Measurements from ENCODE around the gene IGF2BP3. TPM values are rescaled to one million over a fixed set of nuclear protein-coding genes. Genes with fewer than 3 reads are reported as not detected.

Gene IGF2BP3
- total RNA-seq, 1 experiment from 2014 or later = 75.3 TPM

DNA sequence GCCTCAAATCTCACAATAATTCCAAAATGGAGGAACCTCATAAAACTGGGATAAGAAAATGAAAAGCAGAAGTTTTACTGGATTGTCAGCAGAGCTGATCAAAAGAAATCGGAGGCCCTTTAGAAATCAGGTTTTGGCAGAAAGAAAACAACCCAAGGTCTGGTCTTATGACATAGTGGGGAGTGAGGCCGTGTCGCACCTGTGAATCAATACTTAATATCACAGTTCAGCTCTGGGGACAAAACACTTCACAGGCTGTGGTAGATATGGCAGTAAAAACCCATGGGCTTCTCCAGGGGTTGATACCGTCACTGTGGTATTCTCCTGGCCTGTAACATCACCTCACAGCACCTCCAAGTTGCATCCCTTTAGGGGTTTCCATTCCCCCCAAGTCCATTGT, 177.7 kb downstream of the IGF2BP3 start:
- no peak overlapping the region for H3K27ac ChIP-seq (ENCODE audit: low read depth, low read length, poor library complexity, severe bottlenecking)
- BruUV-seq (replicated peaks) = no TSS peak

DNA sequence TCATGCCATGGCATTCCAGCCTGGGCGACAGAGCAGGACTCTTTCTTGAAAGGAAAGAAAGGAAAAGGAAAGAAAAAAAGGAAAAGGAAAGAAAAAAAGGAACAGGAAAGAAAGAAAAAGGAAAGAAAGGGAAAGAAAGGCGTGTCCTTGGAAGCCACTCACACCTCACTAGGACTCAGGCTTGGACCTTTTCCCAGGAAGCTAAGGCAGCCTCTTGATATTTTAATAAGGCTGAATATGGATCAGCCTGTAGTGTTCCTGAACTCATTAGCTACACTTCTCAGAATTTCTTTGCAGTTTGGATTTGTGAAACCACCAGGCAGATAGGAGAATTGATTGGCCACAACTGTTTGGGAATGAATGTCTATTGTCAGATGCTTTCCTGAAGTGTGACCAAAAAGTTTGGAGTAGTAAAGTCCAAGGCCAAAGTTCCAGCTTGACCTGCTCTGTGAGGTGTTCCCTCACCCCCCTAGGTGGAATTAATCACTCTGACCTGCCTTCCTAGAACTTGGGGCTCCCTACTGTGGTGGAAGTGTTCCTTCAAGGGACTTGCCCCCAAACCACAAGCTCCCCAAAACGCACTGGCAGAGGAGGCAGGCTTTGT, 178.2 kb downstream of the IGF2BP3 start:
- no peak overlapping the region for H3K4me3 ChIP-seq (ENCODE audit: low read depth, low read length, poor library complexity, severe bottlenecking)
- no peak overlapping the region for H3K27ac ChIP-seq (ENCODE audit: low read depth, low read length, poor library complexity, severe bottlenecking)
- POLR2A ChIA-PET (ENCODE audit: low non-redundant PET) = interaction anchor here (0.6 to 0.7 kb wide), 2 partner anchors 24 to 1446 kb away, joined by 4 to 5 read pairs; no protein-coding TSS in a partner anchor
- TF ChIP-seq EZH2 (IDR thresholded peaks at IDR 0.05; ENCODE audit: borderline replicate concordance, low read depth, low read length, poor library complexity, severe bottlenecking) = no peak
- TF ChIP-seq, protein P1, sequence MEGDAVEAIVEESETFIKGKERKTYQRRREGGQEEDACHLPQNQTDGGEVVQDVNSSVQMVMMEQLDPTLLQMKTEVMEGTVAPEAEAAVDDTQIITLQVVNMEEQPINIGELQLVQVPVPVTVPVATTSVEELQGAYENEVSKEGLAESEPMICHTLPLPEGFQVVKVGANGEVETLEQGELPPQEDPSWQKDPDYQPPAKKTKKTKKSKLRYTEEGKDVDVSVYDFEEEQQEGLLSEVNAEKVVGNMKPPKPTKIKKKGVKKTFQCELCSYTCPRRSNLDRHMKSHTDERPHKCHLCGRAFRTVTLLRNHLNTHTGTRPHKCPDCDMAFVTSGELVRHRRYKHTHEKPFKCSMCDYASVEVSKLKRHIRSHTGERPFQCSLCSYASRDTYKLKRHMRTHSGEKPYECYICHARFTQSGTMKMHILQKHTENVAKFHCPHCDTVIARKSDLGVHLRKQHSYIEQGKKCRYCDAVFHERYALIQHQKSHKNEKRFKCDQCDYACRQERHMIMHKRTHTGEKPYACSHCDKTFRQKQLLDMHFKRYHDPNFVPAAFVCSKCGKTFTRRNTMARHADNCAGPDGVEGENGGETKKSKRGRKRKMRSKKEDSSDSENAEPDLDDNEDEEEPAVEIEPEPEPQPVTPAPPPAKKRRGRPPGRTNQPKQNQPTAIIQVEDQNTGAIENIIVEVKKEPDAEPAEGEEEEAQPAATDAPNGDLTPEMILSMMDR (conservative IDR thresholded peaks at IDR 0.05; ENCODE audit: low read depth, low read length) = no peak
- no TSS peak for BruUV-seq (replicated peaks)
- H3K4me1 ChIP-seq (ENCODE audit: insufficient read depth, low read length, poor library complexity, severe bottlenecking) = no peaks in the 10 kb centered on the region
- no peaks in the 10 kb centered on the region for H3K9me3 ChIP-seq (ENCODE audit: low read depth, low read length, poor library complexity, severe bottlenecking)
- CTCF ChIA-PET = no interaction called here
- H3K27me3 ChIP-seq (replicated peaks; ENCODE audit: insufficient read depth, low read depth, low read length, poor library complexity) = no peaks in the 10 kb centered on the region
- no peak for DNase-seq (ENCODE audit: low spot score)
- intact Hi-C loops (cut with micrococcal nuclease; ENCODE audit: unreplicated experiment) = no loop called here
- no peaks in the 10 kb centered on the region for H3K36me3 ChIP-seq (ENCODE audit: insufficient read depth, low read length, poor library complexity, severe bottlenecking)

More for the DNA sequence above, 177.7 kb downstream of the IGF2BP3 start:
- Histone ChIP-seq H3K9me3 (ENCODE audit: low read depth, low read length, poor library complexity, severe bottlenecking) (no peaks in the 10 kb centered on the region), H3K4me1 (ENCODE audit: insufficient read depth, low read length, poor library complexity, severe bottlenecking) (no peaks in the 10 kb centered on the region), H3K36me3 (ENCODE audit: insufficient read depth, low read length, poor library complexity, severe bottlenecking) (no peaks in the 10 kb centered on the region), H3K27me3 (replicated peaks; ENCODE audit: insufficient read depth, low read depth, low read length, poor library complexity) (no peaks in the 10 kb centered on the region), H3K4me3 (ENCODE audit: low read depth, low read length, poor library complexity, severe bottlenecking) (no peak overlapping the region)
- ChIA-PET CTCF (no interaction called here), POLR2A (ENCODE audit: low non-redundant PET) (interaction anchor here (0.7 kb wide), 1 partner anchor 12 kb away, joined by 3 read pairs; no protein-coding TSS in a partner anchor)
- intact Hi-C loops (cut with micrococcal nuclease; ENCODE audit: unreplicated experiment) = no loop called here
- DNase-seq (ENCODE audit: low spot score) = no peak
- TF ChIP-seq, protein P1 (conservative IDR thresholded peaks at IDR 0.05; ENCODE audit: low read depth, low read length) = no peak
- TF ChIP-seq EZH2 (IDR thresholded peaks at IDR 0.05; ENCODE audit: borderline replicate concordance, low read depth, low read length, poor library complexity, severe bottlenecking) = no peak

DNA sequence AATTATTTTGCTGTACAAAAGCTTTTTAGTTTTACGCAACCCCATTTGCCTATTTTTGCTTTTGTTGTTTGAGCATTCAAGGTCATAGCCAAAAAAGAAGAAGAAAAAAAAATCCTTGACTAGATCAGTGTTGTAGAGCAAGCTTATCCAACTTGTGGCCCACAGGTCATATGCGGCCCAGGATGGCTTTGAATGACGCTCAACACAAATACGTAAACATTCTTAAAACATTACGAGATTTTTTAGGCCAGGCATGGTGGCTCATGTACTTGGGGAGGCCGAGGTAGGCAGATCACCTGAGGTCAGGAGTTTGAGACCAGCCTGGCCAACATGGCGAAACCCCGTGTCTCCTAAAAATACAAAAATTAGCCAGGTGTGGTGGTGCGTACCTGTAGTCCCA, 179.3 kb downstream of the IGF2BP3 start:
- POLR2A ChIA-PET (ENCODE audit: low non-redundant PET) = no interaction called here
- Histone ChIP-seq H3K36me3 (ENCODE audit: insufficient read depth, low read length, poor library complexity, severe bottlenecking) (no peaks in the 10 kb centered on the region), H3K4me1 (ENCODE audit: insufficient read depth, low read length, poor library complexity, severe bottlenecking) (no peaks in the 10 kb centered on the region), H3K9me3 (ENCODE audit: low read depth, low read length, poor library complexity, severe bottlenecking) (no peaks in the 10 kb centered on the region), H3K4me3 (ENCODE audit: low read depth, low read length, poor library complexity, severe bottlenecking) (no peak overlapping the region), H3K27ac (ENCODE audit: low read depth, low read length, poor library complexity, severe bottlenecking) (no peak overlapping the region), H3K27me3 (replicated peaks; ENCODE audit: insufficient read depth, low read depth, low read length, poor library complexity) (no peaks in the 10 kb centered on the region)
- no TSS peak for BruUV-seq (replicated peaks)
- CTCF ChIA-PET = no interaction called here
- intact Hi-C loops (cut with micrococcal nuclease; ENCODE audit: unreplicated experiment) = no loop called here
- no peak for DNase-seq (ENCODE audit: low spot score)
- TF ChIP-seq, protein P1 (conservative IDR thresholded peaks at IDR 0.05; ENCODE audit: low read depth, low read length) = no peak
- no peak for TF ChIP-seq EZH2 (IDR thresholded peaks at IDR 0.05; ENCODE audit: borderline replicate concordance, low read depth, low read length, poor library complexity, severe bottlenecking)
